ENCODE measurements around the gene ITGB3.

DNA sequence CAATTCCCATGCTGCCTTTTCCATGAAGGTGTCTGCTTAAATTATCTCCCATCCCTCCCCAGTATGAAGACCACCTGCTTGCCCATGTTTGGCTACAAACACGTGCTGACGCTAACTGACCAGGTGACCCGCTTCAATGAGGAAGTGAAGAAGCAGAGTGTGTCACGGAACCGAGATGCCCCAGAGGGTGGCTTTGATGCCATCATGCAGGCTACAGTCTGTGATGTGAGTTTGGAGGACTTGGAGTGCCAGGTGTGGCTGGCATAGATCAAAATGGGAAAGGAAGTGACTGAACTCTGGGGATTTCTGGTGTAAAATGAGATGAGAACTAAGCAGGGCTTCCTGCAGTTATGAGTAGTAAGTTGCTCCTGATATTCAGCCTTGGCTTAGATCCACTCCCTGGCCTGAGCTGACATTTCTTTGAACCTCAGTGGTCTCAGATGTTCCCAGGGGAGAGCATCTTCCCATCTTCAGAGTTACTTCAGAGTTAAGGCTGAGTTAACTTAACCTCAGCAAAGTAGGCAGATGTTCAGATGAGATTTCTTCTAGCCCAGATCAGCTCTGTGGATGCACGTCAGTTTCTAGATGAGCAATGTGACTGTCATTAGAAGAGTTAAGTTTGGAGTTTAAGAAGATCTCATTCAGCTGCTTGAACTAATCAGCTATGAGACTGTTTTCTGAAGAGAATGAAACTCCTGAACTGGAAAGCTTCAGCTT lies 32.7 kb downstream of the ITGB3 start:
- no peak for TF ChIP-seq EP300 (IDR thresholded peaks at IDR 0.05)
- no peak for TF ChIP-seq CTCF (IDR thresholded peaks at IDR 0.05)

All from sigmoid colon (tissue), 4 donors.